Hippocampal formation (tissue), 2 donors: ENCODE data around the gene EPS8L2.
"Not testable (repeated sequence)": the region's sequence is repeated elsewhere in the genome, so short reads cannot be mapped to it uniquely, and the experiment has no call there.

Experiments used
- DNase-seq, 2 donors: peaks; one replicate each; lab custom pipeline; 2025; lab: John Stamatoyannopoulos, UW

Gene EPS8L2

GRCh38 chr11:725624-726202, 19.7 kb downstream of the EPS8L2 start:
- DNase-seq = no peak

GRCh38 chr11:726278-727220, 20.5 kb downstream of the EPS8L2 start:
- no peak for DNase-seq

DNA sequence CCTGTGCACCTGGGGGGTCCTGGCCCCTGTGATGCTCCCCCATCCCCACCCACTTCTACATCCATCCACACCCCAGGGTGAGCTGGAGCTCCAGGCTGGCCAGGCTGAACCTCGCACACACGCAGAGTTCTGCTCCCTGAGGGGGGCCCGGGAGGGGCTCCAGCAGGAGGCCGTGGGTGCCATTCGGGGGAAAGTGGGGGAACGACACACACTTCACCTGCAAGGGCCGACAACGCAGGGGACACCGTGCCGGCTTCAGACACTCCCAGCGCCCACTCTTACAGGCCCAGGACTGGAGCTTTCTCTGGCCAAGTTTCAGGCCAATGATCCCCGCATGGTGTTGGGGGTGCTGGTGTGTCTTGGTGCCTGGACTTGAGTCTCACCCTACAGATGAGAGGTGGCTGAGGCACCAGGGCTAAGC, 21.3 kb downstream of the EPS8L2 start:
- DNase-seq = no peak

- peak; percentile 26 to 75 for DNase-seq
These were observed 22.1 kb downstream of the EPS8L2 start for GRCh38 chr11:727859-728748.

DNA sequence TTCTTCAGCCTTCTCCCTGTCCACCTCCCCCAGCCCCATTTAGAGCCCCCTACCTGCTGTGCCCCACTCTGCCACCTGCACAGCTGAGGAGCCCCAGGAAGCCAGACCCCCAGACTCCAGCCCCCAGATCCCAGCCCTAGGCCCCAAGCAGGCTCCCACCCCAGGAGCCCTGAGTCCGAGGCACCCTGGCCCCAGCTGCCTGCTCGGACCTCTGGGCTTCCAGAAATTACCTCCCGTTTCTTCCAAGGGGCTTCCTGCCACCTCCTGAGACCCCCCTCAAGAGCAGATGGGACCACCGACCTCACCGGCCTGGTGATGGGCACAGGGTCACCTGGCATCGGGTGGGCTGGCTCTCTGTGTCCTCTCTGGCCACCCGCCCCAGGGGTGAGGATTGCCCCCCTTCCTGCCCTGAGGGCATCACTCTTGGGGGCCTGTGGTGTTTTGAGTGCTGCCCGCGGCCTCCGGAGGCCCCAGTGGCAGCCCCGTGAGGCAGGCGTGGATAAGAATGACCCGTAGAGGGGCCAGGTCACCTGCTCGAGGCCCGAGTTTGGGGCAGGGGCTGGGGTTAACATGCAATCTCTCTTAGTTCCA, 23.0 kb downstream of the EPS8L2 start:
- no peak for DNase-seq

DNA sequence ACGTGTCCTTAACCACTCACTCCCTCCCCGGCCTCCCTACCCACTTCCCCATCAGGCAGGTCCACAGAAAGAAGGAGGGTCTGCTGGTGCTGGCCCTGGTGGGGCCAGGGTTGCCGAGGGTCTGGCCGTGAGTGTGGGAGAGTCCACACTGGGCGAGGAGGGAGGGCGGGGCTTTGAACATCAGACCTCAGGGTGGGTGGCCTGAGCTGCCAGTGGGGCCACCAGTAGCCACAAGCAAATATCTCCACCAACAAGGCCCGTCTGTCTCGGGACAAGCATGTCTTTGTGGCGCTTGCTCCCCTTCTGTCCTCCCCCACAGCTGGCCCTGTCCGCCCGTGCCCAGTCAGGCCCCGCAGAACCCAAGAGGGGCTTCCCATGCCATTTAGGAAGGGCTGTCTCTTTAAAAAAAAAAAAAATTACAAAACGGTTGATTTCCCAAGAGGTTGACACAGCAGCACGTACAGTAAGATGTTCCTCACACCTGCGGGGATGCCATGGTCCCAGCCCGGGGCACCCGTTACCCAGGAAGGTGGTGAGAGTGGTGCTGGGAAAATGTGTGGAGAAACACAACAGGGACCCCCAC, 23.6 kb downstream of the EPS8L2 start:
- DNase-seq = peak; percentile 77 to 90

GRCh38 chr11:733072-733471, 27.0 kb downstream of the EPS8L2 start:
- no peak for DNase-seq

- DNase-seq = not testable (repeated sequence)
These were observed 28.5 kb downstream of the EPS8L2 start for GRCh38 chr11:734541-734940.

DNA sequence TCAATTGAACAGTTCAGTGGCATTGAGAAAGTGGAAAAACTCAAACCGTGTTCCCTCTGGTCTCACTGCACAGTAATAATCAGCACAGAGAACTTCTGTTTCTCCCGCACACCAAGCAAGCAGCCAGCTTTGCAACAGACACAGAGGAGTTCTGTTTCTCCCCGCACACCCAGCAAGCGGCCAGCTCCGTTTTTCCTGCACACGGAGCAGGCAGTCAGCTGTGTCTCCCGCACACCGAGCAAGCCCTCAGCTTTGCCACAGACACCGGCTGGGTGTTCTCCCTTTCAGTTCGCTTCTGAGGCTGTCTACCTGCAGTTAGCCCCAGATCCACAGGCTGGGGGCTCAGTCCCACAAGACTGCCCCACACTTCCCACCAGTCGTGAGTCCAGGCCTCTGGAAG, 31.3 kb downstream of the EPS8L2 start:
- peak; percentile 15 to 37 for DNase-seq

- DNase-seq = not testable (repeated sequence)
These were observed 31.9 kb downstream of the EPS8L2 start for GRCh38 chr11:737899-738298.

- no peak for DNase-seq
These were observed 36.1 kb downstream of the EPS8L2 start for GRCh38 chr11:742156-742546.

GRCh38 chr11:742571-743201, 36.7 kb downstream of the EPS8L2 start:
- DNase-seq = no peak

DNA sequence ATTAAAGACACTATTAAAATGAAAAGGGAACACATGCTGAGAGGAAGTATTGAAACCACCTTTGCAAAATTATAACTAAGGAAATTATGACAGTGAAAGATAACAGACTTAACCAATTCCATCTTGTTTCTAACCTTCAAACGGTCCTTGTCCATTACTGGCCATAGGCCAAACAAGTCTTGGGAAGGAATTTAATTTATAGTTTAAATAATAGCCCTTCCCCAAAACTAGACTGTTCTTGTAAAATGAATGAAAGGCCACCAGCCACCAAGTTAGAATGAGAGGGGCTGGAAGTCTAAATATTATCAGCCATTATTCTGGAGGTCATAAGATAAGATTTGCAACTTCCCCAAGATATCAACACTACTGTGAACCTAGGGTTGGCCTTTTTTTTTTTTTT, 39.4 kb downstream of the EPS8L2 start:
- DNase-seq = no peak

- peak; percentile 59 to 62 for DNase-seq
These were observed 40.5 kb downstream of the EPS8L2 start for GRCh38 chr11:746289-747157.

GRCh38 chr11:747158-748006, 41.4 kb downstream of the EPS8L2 start, which contains the start of gene TALDO1:
TALDO1 (plus strand) TSS chr11:747464; CDS start chr11:747482, 18 bp downstream.
- DNase-seq = peak; percentile 84 to 90

- no peak for DNase-seq
These were observed 42.0 kb downstream of the EPS8L2 start for GRCh38 chr11:748007-748359.

- no peak for DNase-seq
These were observed 43.7 kb downstream of the EPS8L2 start for GRCh38 chr11:749731-750130.

DNA sequence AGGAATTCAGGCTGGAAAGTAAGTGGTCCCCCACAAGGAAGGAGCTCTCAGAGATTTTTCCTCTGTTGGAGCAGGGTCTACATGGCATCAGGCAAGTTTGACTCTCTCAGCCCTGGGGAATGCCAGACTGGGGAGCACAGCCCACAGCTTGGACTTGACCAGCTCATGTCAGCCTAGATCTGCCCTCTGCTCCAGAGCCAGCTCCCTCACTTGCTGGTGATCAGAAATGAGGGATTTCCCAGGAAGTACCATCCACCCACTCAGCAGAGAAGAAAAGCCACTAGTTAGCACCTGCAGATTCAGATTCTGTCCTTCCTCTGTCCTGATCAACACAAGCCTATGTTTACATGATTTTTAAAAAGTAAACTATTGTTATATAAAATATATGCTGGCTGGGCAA, 54.2 kb downstream of the EPS8L2 start:
- DNase-seq = no peak

- DNase-seq = no peak
These were observed 55.6 kb downstream of the EPS8L2 start for GRCh38 chr11:761526-762108.
